ENCODE measurements around the gene PHF5A. TPM values are rescaled to one million over a fixed set of nuclear protein-coding genes. Genes with fewer than 3 reads are reported as not detected.

Gene PHF5A
- total RNA-seq, 1 donor from 2014 or later = 114 TPM

DNA sequence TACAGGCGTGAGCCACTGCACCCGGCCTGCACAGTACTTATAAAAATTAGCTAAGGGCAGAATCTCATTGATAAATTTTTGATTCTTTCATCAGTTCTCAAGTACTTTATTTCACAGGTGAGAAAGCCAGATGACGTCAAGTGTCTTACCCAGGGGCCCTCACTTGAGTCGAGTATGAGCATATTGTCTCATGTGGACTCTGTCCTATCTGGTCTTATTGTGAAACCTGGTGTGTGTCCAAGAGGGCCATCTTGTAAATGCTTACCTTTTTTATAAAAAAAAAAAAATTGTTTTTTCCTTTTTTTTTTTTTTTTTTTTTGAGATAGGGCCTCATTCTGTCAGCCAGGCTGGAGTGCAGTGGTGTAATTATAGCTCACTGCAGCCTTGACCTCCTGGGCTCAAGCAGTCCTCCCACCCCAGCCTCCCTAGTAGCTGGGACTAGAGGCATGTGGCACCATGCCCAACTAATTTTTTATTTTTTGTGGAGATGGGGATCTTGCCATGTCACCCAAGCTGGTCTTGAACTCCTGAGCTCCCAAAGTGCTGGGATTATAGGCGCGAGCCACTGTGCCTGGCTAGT, 6.5 kb upstream of the PHF5A start:
- H3K9me3 Mint-ChIP-seq = no peaks in the 10 kb centered on the region
- no peak overlapping the region for H3K27ac Mint-ChIP-seq
- peaks cover 27% of the 10 kb centered on the region for H3K4me1 Mint-ChIP-seq
- H3K36me3 Mint-ChIP-seq = peaks cover 2% of the 10 kb centered on the region
- Histone ChIP-seq H3F3A (ENCODE audit: low read depth) (peaks cover 23% of the 10 kb centered on the region), H3K27me3 (no peaks in the 10 kb centered on the region), H3K4me3 (no peak overlapping the region), H3K27ac (no peak overlapping the region), H3K9me3 (ENCODE audit: low read depth) (no peaks in the 10 kb centered on the region), H3K4me2 (no peak overlapping the region), H4K20me1 (ENCODE audit: low read depth) (peaks cover 5% of the 10 kb centered on the region), H3K4me1 (peaks cover 13% of the 10 kb centered on the region), H3K36me3 (no peaks in the 10 kb centered on the region), H2AFZ (replicated peaks) (no peak overlapping the region), H3K79me2 (ENCODE audit: low read depth) (peaks cover 85% of the 10 kb centered on the region), H3K9ac (no peak overlapping the region)
- no peaks in the 10 kb centered on the region for H3K27me3 Mint-ChIP-seq (ENCODE audit: insufficient read depth, low read depth)
- DNase-seq (ENCODE audit: low spot score) = no peak
- H3K4me3 Mint-ChIP-seq = no peak overlapping the region
- TF ChIP-seq EZH2 (IDR thresholded peaks at IDR 0.05) (no peak), EZH2phosphoT487 (IDR thresholded peaks at IDR 0.05) (no peak)
- TF ChIP-seq, protein P1, sequence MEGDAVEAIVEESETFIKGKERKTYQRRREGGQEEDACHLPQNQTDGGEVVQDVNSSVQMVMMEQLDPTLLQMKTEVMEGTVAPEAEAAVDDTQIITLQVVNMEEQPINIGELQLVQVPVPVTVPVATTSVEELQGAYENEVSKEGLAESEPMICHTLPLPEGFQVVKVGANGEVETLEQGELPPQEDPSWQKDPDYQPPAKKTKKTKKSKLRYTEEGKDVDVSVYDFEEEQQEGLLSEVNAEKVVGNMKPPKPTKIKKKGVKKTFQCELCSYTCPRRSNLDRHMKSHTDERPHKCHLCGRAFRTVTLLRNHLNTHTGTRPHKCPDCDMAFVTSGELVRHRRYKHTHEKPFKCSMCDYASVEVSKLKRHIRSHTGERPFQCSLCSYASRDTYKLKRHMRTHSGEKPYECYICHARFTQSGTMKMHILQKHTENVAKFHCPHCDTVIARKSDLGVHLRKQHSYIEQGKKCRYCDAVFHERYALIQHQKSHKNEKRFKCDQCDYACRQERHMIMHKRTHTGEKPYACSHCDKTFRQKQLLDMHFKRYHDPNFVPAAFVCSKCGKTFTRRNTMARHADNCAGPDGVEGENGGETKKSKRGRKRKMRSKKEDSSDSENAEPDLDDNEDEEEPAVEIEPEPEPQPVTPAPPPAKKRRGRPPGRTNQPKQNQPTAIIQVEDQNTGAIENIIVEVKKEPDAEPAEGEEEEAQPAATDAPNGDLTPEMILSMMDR (IDR thresholded peaks at IDR 0.05) = no peak

DNA sequence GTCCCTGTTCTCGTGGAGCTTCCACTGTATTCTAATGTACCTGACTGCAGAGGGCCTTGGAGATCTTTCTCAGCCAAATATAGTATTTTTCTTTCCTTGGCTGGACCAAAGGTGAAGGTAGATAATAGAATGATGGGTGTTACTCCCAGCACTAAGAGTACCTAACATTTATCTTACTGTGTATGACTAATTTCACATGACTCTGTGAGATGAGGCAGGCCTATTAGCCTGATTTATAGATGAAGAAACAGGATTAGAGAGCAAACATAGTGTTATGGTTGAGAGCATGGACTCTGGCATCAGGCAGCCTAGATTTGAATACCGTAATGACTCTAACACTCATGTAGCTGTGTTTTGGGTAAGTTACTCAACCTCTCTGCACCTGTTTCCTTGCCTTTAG, 3.1 kb upstream of the PHF5A start:
- Mint-ChIP-seq H3K4me3 (no peak overlapping the region), H3K27me3 (ENCODE audit: insufficient read depth, low read depth) (peaks cover 6% of the 10 kb centered on the region), H3K9me3 (no peaks in the 10 kb centered on the region), H3K4me1 (peaks cover 32% of the 10 kb centered on the region), H3K36me3 (peaks cover 10% of the 10 kb centered on the region), H3K27ac (no peak overlapping the region)
- H3K9ac ChIP-seq = no peak overlapping the region
- no peak overlapping the region for H3K4me3 ChIP-seq
- H4K20me1 ChIP-seq (ENCODE audit: low read depth) = peaks cover 4% of the 10 kb centered on the region
- H3K9me3 ChIP-seq (ENCODE audit: low read depth) = no peaks in the 10 kb centered on the region
- DNase-seq (ENCODE audit: low spot score) = no peak
- H3K4me1 ChIP-seq = peaks cover 17% of the 10 kb centered on the region
- peaks cover 7% of the 10 kb centered on the region for H3K36me3 ChIP-seq
- H3K27ac ChIP-seq = no peak overlapping the region
- no peak overlapping the region for H2AFZ ChIP-seq (replicated peaks)
- no peak overlapping the region for H3K4me2 ChIP-seq
- TF ChIP-seq, protein P1 (IDR thresholded peaks at IDR 0.05) = no peak
- TF ChIP-seq EZH2phosphoT487 (IDR thresholded peaks at IDR 0.05) (no peak), EZH2 (IDR thresholded peaks at IDR 0.05) (no peak)
- no peaks in the 10 kb centered on the region for H3K27me3 ChIP-seq
- H3F3A ChIP-seq (ENCODE audit: low read depth) = peaks cover 23% of the 10 kb centered on the region
- H3K79me2 ChIP-seq (ENCODE audit: low read depth) = peaks cover 92% of the 10 kb centered on the region

DNA sequence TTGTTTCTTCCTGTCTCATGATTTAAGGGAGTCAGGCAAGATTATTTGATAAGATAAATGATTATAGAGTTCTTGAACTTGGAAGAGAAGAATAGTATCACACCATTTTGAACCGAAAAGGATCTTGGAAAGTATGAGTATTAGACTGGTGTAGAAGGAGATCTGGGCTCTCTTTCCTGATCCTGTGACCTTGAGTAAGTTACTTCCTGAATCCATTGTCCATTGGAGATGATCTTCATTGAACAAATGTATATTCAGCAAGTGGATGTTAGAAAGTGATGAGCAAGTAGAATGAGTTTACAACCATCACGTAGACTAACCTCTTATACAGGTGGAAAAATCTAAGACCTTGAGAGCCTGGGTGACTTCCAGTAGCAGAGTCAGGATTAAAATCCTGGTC, 2.4 kb upstream of the PHF5A start:
- Histone ChIP-seq H3K27me3 (no peaks in the 10 kb centered on the region), H2AFZ (replicated peaks) (no peak overlapping the region), H3F3A (ENCODE audit: low read depth) (peaks cover 30% of the 10 kb centered on the region), H3K27ac (no peak overlapping the region), H3K9me3 (ENCODE audit: low read depth) (no peaks in the 10 kb centered on the region), H3K4me1 (peaks cover 17% of the 10 kb centered on the region), H3K9ac (no peak overlapping the region), H3K4me3 (no peak overlapping the region), H3K36me3 (peaks cover 7% of the 10 kb centered on the region), H4K20me1 (ENCODE audit: low read depth) (peaks cover 4% of the 10 kb centered on the region), H3K4me2 (no peak overlapping the region), H3K79me2 (ENCODE audit: low read depth) (peaks cover 92% of the 10 kb centered on the region)
- no peak for DNase-seq (ENCODE audit: low spot score)
- Mint-ChIP-seq H3K4me3 (peak overlapping the region; percentile 95), H3K9me3 (no peaks in the 10 kb centered on the region), H3K27me3 (ENCODE audit: insufficient read depth, low read depth) (peaks cover 6% of the 10 kb centered on the region), H3K4me1 (peaks cover 32% of the 10 kb centered on the region), H3K36me3 (peaks cover 10% of the 10 kb centered on the region), H3K27ac (no peak overlapping the region)
- no peak for TF ChIP-seq EZH2 (IDR thresholded peaks at IDR 0.05)
- no peak for TF ChIP-seq EZH2phosphoT487 (IDR thresholded peaks at IDR 0.05)
- TF ChIP-seq, protein P1 (IDR thresholded peaks at IDR 0.05) = no peak

All from neural progenitor cell (in vitro differentiated cells).